Esophagus muscularis mucosa (tissue), 3 donors: ENCODE results near the gene ZNF521.

Source experiments
- EP300 ChIP-seq: sonication (generic); formaldehyde crosslinking; IDR thresholded peaks from one replicate; pipeline ENCODE4 v1.6.1; 2017; ENCODE audit warnings: antibody characterized with exemption
- TF ChIP-seq, protein P1 (sequence below), 3 experiments: fragments of 200-600 bp in 2 of 3; fragments of 450-650 bp in 1 of 3; sonication (generic) in 2 of 3; IDR thresholded peaks; one replicate each; pipeline ENCODE4 v1.5.1; 2017 to 2019; ENCODE audit warnings: antibody characterized with exemption in 3 of 3, mild to moderate bottlenecking in 2 of 3, moderate library complexity in 1 of 3

DNA sequence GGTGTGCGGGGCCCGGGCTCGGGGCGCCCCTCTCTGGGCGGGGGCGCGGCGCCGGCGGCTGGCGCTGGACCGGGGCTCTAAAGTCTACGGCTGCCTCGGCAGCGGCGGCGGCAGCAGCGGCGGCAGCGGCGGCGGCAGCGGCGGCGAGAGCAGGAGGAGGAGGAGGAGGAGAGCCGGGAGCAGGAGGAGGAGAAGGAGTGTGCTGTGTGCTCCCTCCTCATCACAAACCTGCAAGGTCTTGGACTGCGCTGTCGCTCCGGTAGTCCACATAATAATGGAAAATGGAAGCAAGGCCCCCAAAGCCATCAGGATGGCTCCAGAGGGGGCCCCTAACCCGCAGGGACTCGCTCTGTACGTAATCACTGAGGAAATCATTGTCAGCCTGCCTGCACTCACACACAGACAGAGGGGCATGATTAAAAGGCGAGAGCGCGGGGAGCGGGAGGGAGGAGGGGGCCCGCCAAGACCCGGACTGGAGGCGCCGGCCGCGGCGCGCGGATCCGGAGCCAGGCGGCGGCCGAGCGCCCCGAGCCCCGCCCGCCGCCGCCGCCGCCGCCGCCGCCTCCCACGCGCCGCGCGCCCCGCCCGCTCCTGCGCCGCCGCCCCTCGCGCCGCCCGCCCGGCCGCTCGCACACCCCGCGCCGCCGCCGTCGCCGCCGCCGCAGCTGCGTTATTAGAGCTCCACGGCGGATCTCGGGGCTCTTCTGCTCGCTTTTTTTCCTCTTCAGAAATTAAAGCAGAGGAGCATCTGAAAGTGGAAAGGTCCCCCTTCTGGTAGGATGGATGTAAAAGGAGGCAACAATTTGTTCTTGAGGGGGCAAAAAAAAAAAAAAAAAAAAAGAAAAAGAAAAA, at the start of gene ZNF521:
- TF ChIP-seq, protein P1, sequence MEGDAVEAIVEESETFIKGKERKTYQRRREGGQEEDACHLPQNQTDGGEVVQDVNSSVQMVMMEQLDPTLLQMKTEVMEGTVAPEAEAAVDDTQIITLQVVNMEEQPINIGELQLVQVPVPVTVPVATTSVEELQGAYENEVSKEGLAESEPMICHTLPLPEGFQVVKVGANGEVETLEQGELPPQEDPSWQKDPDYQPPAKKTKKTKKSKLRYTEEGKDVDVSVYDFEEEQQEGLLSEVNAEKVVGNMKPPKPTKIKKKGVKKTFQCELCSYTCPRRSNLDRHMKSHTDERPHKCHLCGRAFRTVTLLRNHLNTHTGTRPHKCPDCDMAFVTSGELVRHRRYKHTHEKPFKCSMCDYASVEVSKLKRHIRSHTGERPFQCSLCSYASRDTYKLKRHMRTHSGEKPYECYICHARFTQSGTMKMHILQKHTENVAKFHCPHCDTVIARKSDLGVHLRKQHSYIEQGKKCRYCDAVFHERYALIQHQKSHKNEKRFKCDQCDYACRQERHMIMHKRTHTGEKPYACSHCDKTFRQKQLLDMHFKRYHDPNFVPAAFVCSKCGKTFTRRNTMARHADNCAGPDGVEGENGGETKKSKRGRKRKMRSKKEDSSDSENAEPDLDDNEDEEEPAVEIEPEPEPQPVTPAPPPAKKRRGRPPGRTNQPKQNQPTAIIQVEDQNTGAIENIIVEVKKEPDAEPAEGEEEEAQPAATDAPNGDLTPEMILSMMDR (IDR thresholded peaks at IDR 0.05): no peak
- TF ChIP-seq EP300: no peak
